Measurements from ENCODE around the gene RPS19BP1. TPM values are rescaled to one million over a fixed set of nuclear protein-coding genes. Genes with fewer than 3 reads are reported as not detected.

The RPS19BP1 gene
- total RNA-seq, 1 experiment from 2014 or later = 102 TPM

GRCh38 chr22:39535831-39536449, 3.4 kb upstream of the RPS19BP1 start:
- ChIA-PET POLR2A (interaction anchor here (1.3 kb wide), 1 partner anchor 508 kb away, joined by 3 read pairs; no protein-coding TSS in a partner anchor), CTCF (interaction anchor here (0.6 to 3.0 kb wide), 35 partner anchors 9 to 588 kb away, joined by 3 to 35 read pairs (median 6); partner anchors contain the start of genes ATF4, CACNA1I, MIEF1 and TAB1)
- Mint-ChIP-seq H3K27ac (no peak overlapping the region), H3K27me3 (ENCODE audit: low read depth) (peaks cover 3% of the 10 kb centered on the region; the same call in 1 of the 2 replicates), H3K9me3 (no peaks in the 10 kb centered on the region), H3K4me3 (no peak overlapping the region), H3K36me3 (peaks cover 8% of the 10 kb centered on the region; the same call in 1 of the 2 replicates), H3K4me1 (peaks cover 45% of the 10 kb centered on the region)
- DNase-seq (ENCODE audit: low spot score) (no peak), ATAC-seq (no peak)
- TF ChIP-seq E2F5 (CRISPR knock-in tag; IDR thresholded peaks at IDR 0.05) = no peak
- TF ChIP-seq RORB (CRISPR knock-in tag; IDR thresholded peaks at IDR 0.05) = no peak
- TF ChIP-seq JAZF1 (CRISPR knock-in tag; IDR thresholded peaks at IDR 0.05) = no peak
- TF ChIP-seq FOXK1 (CRISPR knock-in tag; IDR thresholded peaks at IDR 0.05) = no peak
- TF ChIP-seq FOXJ3 (CRISPR knock-in tag; IDR thresholded peaks at IDR 0.05; ENCODE audit: borderline replicate concordance) = no peak

GRCh38 chr22:39535357-39535725, 2.8 kb upstream of the RPS19BP1 start:
- ChIA-PET POLR2A (interaction anchor here (1.0 to 1.3 kb wide), 3 partner anchors 15 to 509 kb away, joined by 3 to 4 read pairs (median 3); no protein-coding TSS in a partner anchor), CTCF (interaction anchor here (0.6 to 3.0 kb wide), 48 partner anchors 8 to 589 kb away, joined by 3 to 35 read pairs (median 5); partner anchors contain the start of genes ATF4, CACNA1I, MIEF1 and TAB1)
- TF ChIP-seq USF2 (CRISPR knock-in tag; IDR thresholded peaks at IDR 0.05) = peak; percentile 46; the same call in 1 of the 2 replicates
- 0 out of 2 replicates have a peak, but pooled peaks have one; percentile 33 for TF ChIP-seq ZNF121 (CRISPR knock-in tag; IDR thresholded peaks at IDR 0.05)
- TF ChIP-seq RORB (CRISPR knock-in tag; IDR thresholded peaks at IDR 0.05) = no peak
- no peak for TF ChIP-seq CTCF (IDR thresholded peaks at IDR 0.05)
- 0 out of 2 replicates have a peak, but pooled peaks have one; percentile 13 for TF ChIP-seq E2F5 (CRISPR knock-in tag; IDR thresholded peaks at IDR 0.05)
- DNase-seq (ENCODE audit: low spot score) = peak; percentile 41
- Mint-ChIP-seq H3K4me3 (peak overlapping the region; percentile 39), H3K9me3 (no peaks in the 10 kb centered on the region), H3K36me3 (peaks cover 8% of the 10 kb centered on the region; the same call in 1 of the 2 replicates), H3K4me1 (peaks cover 50% of the 10 kb centered on the region), H3K27me3 (ENCODE audit: low read depth) (peaks cover 3% of the 10 kb centered on the region; the same call in 1 of the 2 replicates), H3K27ac (no peak overlapping the region)
- ATAC-seq = peak; percentile 1; the same call in 1 of the 2 replicates

- peak overlapping the region; percentile 75 for H3K27ac Mint-ChIP-seq
- ATAC-seq (peak; percentile 12), DNase-seq (ENCODE audit: low spot score) (peak; percentile 96)
- peaks cover 55% of the 10 kb centered on the region for H3K4me1 Mint-ChIP-seq
- CTCF ChIA-PET = interaction anchor here (0.5 to 3.0 kb wide), 58 partner anchors 8 to 689 kb away, joined by 3 to 35 read pairs (median 4); partner anchors contain the start of genes ATF4, CACNA1I, MIEF1 and TAB1
- H3K36me3 Mint-ChIP-seq = peaks cover 13% of the 10 kb centered on the region
- POLR2A ChIA-PET = interaction anchor here (1.0 to 1.3 kb wide), 3 partner anchors 15 to 510 kb away, joined by 3 to 4 read pairs (median 3); no protein-coding TSS in a partner anchor
- H3K9me3 Mint-ChIP-seq = no peaks in the 10 kb centered on the region
- peak overlapping the region; percentile 56 for H3K4me3 Mint-ChIP-seq
- no peaks in the 10 kb centered on the region for H3K27me3 Mint-ChIP-seq (ENCODE audit: low read depth)
- peak; percentile 33; the same call in 1 of the 2 replicates for TF ChIP-seq FOXK1 (CRISPR knock-in tag; IDR thresholded peaks at IDR 0.05)
- no peak for TF ChIP-seq PREB (CRISPR knock-in tag; IDR thresholded peaks at IDR 0.05; ENCODE audit: borderline replicate concordance)
- TF ChIP-seq SMAD4 (CRISPR knock-in tag; IDR thresholded peaks at IDR 0.05) = no peak
- no peak for TF ChIP-seq ZNF263 (CRISPR knock-in tag; IDR thresholded peaks at IDR 0.05; ENCODE audit: low read depth)
- TF ChIP-seq ESRRA (CRISPR knock-in tag; IDR thresholded peaks at IDR 0.05; ENCODE audit: borderline replicate concordance) = no peak
- TF ChIP-seq ZBTB43 (CRISPR knock-in tag; IDR thresholded peaks at IDR 0.05) = peak; percentile 75; the same call in 1 of the 2 replicates
- TF ChIP-seq JAZF1 (CRISPR knock-in tag; IDR thresholded peaks at IDR 0.05) = no peak
- TF ChIP-seq KAT7 (CRISPR knock-in tag; IDR thresholded peaks at IDR 0.05; ENCODE audit: borderline replicate concordance) = no peak
- peak; percentile 60 for TF ChIP-seq ZNF423 (CRISPR knock-in tag; IDR thresholded peaks at IDR 0.05)
- TF ChIP-seq ZNF671 (CRISPR knock-in tag; IDR thresholded peaks at IDR 0.05) = no peak
- TF ChIP-seq FOXP1 (CRISPR knock-in tag; IDR thresholded peaks at IDR 0.05; ENCODE audit: borderline replicate concordance) = peak; percentile 41; the same call in 1 of the 2 replicates
- TF ChIP-seq ZNF232 (CRISPR knock-in tag; IDR thresholded peaks at IDR 0.05) = peak; percentile 60; the same call in 1 of the 2 replicates
Measured at GRCh38 chr22:39534591-39535356, 2.2 kb upstream of the RPS19BP1 start.

All from WTC11 (cell line).